PC-3 (cell line): ENCODE data around the gene DOC2B.

Experiments
- CTCF ChIP-seq: fragments of 300-600 bp; sonication (generic); conservative IDR thresholded peaks from 2 replicates; pipeline ENCODE4 v1.5.1; 2017; ENCODE audit warnings: antibody characterized with exemption, low read depth, mild to moderate bottlenecking, low read length
- EZH2phosphoT487 ChIP-seq: fragments of 300-600 bp; sonication (generic); IDR thresholded peaks from 2 replicates; pipeline ENCODE4 v1.6.1; 2018; ENCODE audit warnings: mild to moderate bottlenecking, antibody characterized with exemption, low read length, borderline replicate concordance

GRCh38 chr17:177762-178161 is 3.7 kb downstream of the DOC2B start:
- TF ChIP-seq EZH2phosphoT487 (no peak), CTCF (no peak)
